ENCODE data around the gene KDM8.
A peak's percentile ranks its signal among the peaks of the same experiment; 100 is the strongest.

The KDM8 gene

GRCh38 chr16:27267037-27267677, 63.8 kb downstream of the KDM8 start:
- no peak overlapping the region for H4K91ac ChIP-seq (ENCODE audit: low read depth, low read length)
- H3K23ac ChIP-seq (ENCODE audit: low read length): no peak overlapping the region
- H2AK5ac ChIP-seq (ENCODE audit: low read length): no peak overlapping the region
- peaks cover 2% of the 10 kb centered on the region for H3K79me1 ChIP-seq (ENCODE audit: low read length)
- H3K4me2 ChIP-seq (ENCODE audit: low read length): no peak overlapping the region
- H3K9ac ChIP-seq (ENCODE audit: low read length): no peak overlapping the region
- H2BK120ac ChIP-seq (ENCODE audit: insufficient read depth, low read length, poor library complexity): no peak overlapping the region
- H3K9me3 ChIP-seq (ENCODE audit: insufficient read depth, low read depth, low read length): no peaks in the 10 kb centered on the region
- no peak overlapping the region for H3K4ac ChIP-seq (ENCODE audit: low read depth, low read length)
- H3K27ac ChIP-seq (ENCODE audit: low read depth, low read length): no peak overlapping the region
- WGBS (ENCODE audit: extremely low coverage, insufficient coverage, insufficient read length): 100% methylated on average over 2 of the region's 8 CpGs
- no peaks in the 10 kb centered on the region for H3K36me3 ChIP-seq (ENCODE audit: control insufficient read depth in 1 of 2, insufficient read depth in 2 of 2, low read length in 2 of 2)
- H3K27me3 ChIP-seq (ENCODE audit: insufficient read depth, low read length): no peaks in the 10 kb centered on the region
- H4K12ac ChIP-seq (ENCODE audit: low read depth, low read length): no peak overlapping the region
- H3K79me2 ChIP-seq (ENCODE audit: control insufficient read depth, insufficient read depth, low read length, poor library complexity): peaks cover 2% of the 10 kb centered on the region
- no peak overlapping the region for H2BK12ac ChIP-seq (ENCODE audit: low read length)
- no peak overlapping the region for H4K8ac ChIP-seq (ENCODE audit: low read depth, low read length)
- H3K4me3 ChIP-seq (ENCODE audit: low read depth, low read length): no peak overlapping the region
- H3K18ac ChIP-seq (ENCODE audit: low read length): no peak overlapping the region
- peaks cover 0 to 3% of the 10 kb centered on the region in 2 experiments for H3K4me1 ChIP-seq (ENCODE audit: control insufficient read depth in 1 of 2, insufficient read depth in 2 of 2, low read length in 2 of 2)
- H2AFZ ChIP-seq (ENCODE audit: insufficient read depth, low read length, poor library complexity): no peak overlapping the region
- H3K14ac ChIP-seq (ENCODE audit: low read length): no peak overlapping the region
- DNase-seq: no peak
- H2BK5ac ChIP-seq (ENCODE audit: low read depth, low read length, poor library complexity): no peak overlapping the region

DNA sequence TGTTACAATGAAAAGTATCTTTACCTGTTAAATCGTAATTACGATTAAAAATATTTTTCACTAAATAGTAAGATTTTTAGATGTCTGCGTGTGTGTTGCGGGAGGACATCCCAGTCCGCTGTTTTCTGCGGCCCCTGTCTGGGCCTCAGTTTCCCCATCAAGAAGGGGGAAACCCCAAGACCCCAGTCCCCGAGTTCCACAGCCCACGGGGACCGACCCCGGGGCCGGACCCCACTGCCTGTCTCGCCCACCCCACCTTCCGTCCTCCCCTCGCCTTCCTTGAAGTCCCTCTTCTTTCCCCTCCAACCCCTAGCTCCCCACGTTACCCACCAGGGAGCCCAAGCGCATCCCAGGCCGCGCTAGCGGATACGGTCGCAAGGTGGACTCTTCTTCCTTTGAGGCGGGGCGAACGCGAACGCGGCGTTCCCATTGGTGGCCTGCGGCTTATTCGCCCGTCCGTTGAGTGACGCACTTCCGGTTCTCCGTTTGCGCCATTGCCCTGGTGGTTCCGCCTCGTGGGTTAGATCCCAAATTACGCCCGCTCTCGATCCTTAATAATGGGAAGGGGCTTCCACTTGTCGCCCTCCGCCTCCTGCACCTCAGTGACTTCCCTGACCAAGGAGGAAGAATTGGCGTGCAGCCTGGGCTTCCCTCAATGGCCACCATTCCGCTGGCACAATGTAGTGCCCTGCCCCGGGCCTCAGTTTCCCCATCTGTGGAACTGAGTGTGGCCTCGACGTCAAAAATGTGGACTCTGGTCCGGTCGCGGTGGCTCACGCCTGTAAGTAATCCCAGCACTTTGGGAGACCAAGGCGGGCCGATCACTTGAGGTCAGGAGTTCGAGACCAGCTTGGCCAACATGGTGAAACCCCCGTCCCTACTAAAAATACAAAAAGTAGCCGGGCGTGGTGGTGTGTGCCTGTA, 65.3 kb downstream of the KDM8 start, which contains the start of gene NSMCE1:
Gene NSMCE1, minus strand, starts transcription at position 397 of the 924 bp plus-strand sequence. CDS start 11,202 bp downstream, outside the sequence.
- Histone ChIP-seq H3K4me3 (ENCODE audit: low read depth, low read length) (peak within 1 kb of the TSS; percentile 79), H3K36me3 (ENCODE audit: control insufficient read depth in 1 of 2, insufficient read depth in 2 of 2, low read length in 2 of 2) (no peaks in the 10 kb centered on the region), H3K4me2 (ENCODE audit: low read length) (peak within 1 kb of the TSS; percentile 73), H3K9ac (ENCODE audit: low read length) (peak within 1 kb of the TSS; percentile 45), H4K8ac (ENCODE audit: low read depth, low read length) (peak within 1 kb of the TSS; percentile 99), H3K4me1 (ENCODE audit: control insufficient read depth in 1 of 2, insufficient read depth in 2 of 2, low read length in 2 of 2) (peaks cover 0 to 3% of the 10 kb centered on the region in 2 experiments), H3K14ac (ENCODE audit: low read length) (peak within 1 kb of the TSS; percentile 87), H2BK12ac (ENCODE audit: low read length) (no peak within 1 kb of the TSS), H3K79me1 (ENCODE audit: low read length) (peaks cover 2% of the 10 kb centered on the region), H3K18ac (ENCODE audit: low read length) (peak within 1 kb of the TSS; percentile 88), H2BK120ac (ENCODE audit: insufficient read depth, low read length, poor library complexity) (peak within 1 kb of the TSS; percentile 65), H2AFZ (ENCODE audit: insufficient read depth, low read length, poor library complexity) (peak within 1 kb of the TSS; percentile 94), H2AK5ac (ENCODE audit: low read length) (peak within 1 kb of the TSS; percentile 15), H2BK5ac (ENCODE audit: low read depth, low read length, poor library complexity) (peak within 1 kb of the TSS; percentile 17), H3K27ac (ENCODE audit: low read depth, low read length) (no peak within 1 kb of the TSS), H3K27me3 (ENCODE audit: insufficient read depth, low read length) (no peaks in the 10 kb centered on the region), H4K12ac (ENCODE audit: low read depth, low read length) (peak within 1 kb of the TSS; percentile 97), H3K23ac (ENCODE audit: low read length) (no peak within 1 kb of the TSS), H4K91ac (ENCODE audit: low read depth, low read length) (peak within 1 kb of the TSS; percentile 90), H3K4ac (ENCODE audit: low read depth, low read length) (peak within 1 kb of the TSS; percentile 60), H3K79me2 (ENCODE audit: control insufficient read depth, insufficient read depth, low read length, poor library complexity) (peaks cover 2% of the 10 kb centered on the region), H3K9me3 (ENCODE audit: insufficient read depth, low read depth, low read length) (no peaks in the 10 kb centered on the region)
- no CpG with 5 or more reads among the region's 58 CpGs for WGBS (ENCODE audit: extremely low coverage, insufficient coverage, insufficient read length)
- DNase-seq: peak; percentile 97 to 99

DNA sequence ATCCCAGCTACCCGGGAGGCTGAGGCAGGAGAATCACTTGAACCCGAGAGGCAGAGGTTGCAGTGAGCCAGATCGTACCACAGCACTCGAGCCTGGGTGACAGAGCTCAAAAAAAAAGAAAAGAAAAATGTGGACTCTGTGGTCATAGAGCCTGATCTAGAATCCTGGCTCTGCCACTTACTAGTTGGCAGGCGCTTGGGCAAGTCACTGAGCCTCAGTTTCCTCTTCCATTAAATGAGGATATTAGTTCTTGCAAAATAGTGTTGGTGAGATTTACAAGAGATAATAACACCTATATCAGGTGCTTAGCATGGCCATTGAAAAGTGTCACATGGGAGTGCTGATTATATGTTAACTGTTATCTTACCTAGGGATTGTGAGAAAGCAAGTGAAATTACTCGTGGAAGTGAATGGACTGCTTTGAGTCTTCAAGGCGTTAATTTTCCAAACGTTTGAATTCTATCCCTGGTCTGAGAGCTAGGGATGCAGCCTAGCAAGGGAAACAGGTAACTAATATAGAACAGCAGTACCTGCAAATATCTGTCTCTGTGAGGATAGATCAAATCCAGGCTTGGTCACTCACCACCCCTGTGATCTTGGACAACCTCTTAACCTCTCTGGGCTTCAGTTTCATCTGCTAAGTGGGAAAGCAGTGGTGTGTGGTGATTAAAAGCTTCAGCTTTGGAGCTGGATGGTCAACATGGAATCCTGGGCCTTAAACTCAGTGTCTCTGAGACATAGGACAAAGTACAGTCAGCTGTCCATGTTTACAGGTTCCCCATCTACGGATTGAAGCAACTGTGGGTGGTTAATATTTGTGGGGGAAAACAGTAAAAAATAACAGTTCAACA, 66.2 kb downstream of the KDM8 start:
- Histone ChIP-seq H3K4me2 (ENCODE audit: low read length) (no peak overlapping the region), H3K27ac (ENCODE audit: low read depth, low read length) (no peak overlapping the region), H3K27me3 (ENCODE audit: insufficient read depth, low read length) (no peaks in the 10 kb centered on the region), H3K9ac (ENCODE audit: low read length) (no peak overlapping the region), H3K14ac (ENCODE audit: low read length) (no peak overlapping the region), H3K23ac (ENCODE audit: low read length) (no peak overlapping the region), H3K4me1 (ENCODE audit: control insufficient read depth in 1 of 2, insufficient read depth in 2 of 2, low read length in 2 of 2) (peaks cover 0 to 3% of the 10 kb centered on the region in 2 experiments), H3K4me3 (ENCODE audit: low read depth, low read length) (no peak overlapping the region), H2AFZ (ENCODE audit: insufficient read depth, low read length, poor library complexity) (no peak overlapping the region), H3K18ac (ENCODE audit: low read length) (no peak overlapping the region), H3K79me1 (ENCODE audit: low read length) (peaks cover 2% of the 10 kb centered on the region), H3K36me3 (ENCODE audit: control insufficient read depth in 1 of 2, insufficient read depth in 2 of 2, low read length in 2 of 2) (no peaks in the 10 kb centered on the region), H2BK120ac (ENCODE audit: insufficient read depth, low read length, poor library complexity) (no peak overlapping the region), H3K9me3 (ENCODE audit: insufficient read depth, low read depth, low read length) (no peaks in the 10 kb centered on the region), H3K79me2 (ENCODE audit: control insufficient read depth, insufficient read depth, low read length, poor library complexity) (peaks cover 2% of the 10 kb centered on the region), H4K91ac (ENCODE audit: low read depth, low read length) (peak overlapping the region; percentile 90), H2AK5ac (ENCODE audit: low read length) (no peak overlapping the region), H4K8ac (ENCODE audit: low read depth, low read length) (peak overlapping the region; percentile 99), H4K12ac (ENCODE audit: low read depth, low read length) (no peak overlapping the region), H3K4ac (ENCODE audit: low read depth, low read length) (no peak overlapping the region), H2BK5ac (ENCODE audit: low read depth, low read length, poor library complexity) (no peak overlapping the region), H2BK12ac (ENCODE audit: low read length) (no peak overlapping the region)
- WGBS (ENCODE audit: extremely low coverage, insufficient coverage, insufficient read length): no CpG with 5 or more reads among the region's 9 CpGs
- DNase-seq: no peak

- no peak overlapping the region for H3K27ac ChIP-seq (ENCODE audit: low read depth, low read length)
- no peak overlapping the region for H2AFZ ChIP-seq (ENCODE audit: insufficient read depth, low read length, poor library complexity)
- no peak overlapping the region for H4K8ac ChIP-seq (ENCODE audit: low read depth, low read length)
- H3K79me2 ChIP-seq (ENCODE audit: control insufficient read depth, insufficient read depth, low read length, poor library complexity): peaks cover 2% of the 10 kb centered on the region
- H3K36me3 ChIP-seq (ENCODE audit: control insufficient read depth in 1 of 2, insufficient read depth in 2 of 2, low read length in 2 of 2): no peaks in the 10 kb centered on the region
- H2AK5ac ChIP-seq (ENCODE audit: low read length): no peak overlapping the region
- H3K4ac ChIP-seq (ENCODE audit: low read depth, low read length): no peak overlapping the region
- no peak overlapping the region for H4K91ac ChIP-seq (ENCODE audit: low read depth, low read length)
- H4K12ac ChIP-seq (ENCODE audit: low read depth, low read length): no peak overlapping the region
- peaks cover 2% of the 10 kb centered on the region for H3K79me1 ChIP-seq (ENCODE audit: low read length)
- DNase-seq: no peak
- no peak overlapping the region for H3K14ac ChIP-seq (ENCODE audit: low read length)
- no peak overlapping the region for H2BK12ac ChIP-seq (ENCODE audit: low read length)
- no peak overlapping the region for H3K4me2 ChIP-seq (ENCODE audit: low read length)
- H3K4me1 ChIP-seq (ENCODE audit: control insufficient read depth in 1 of 2, insufficient read depth in 2 of 2, low read length in 2 of 2): peaks cover 0 to 3% of the 10 kb centered on the region in 2 experiments
- H3K9me3 ChIP-seq (ENCODE audit: insufficient read depth, low read depth, low read length): no peaks in the 10 kb centered on the region
- H3K27me3 ChIP-seq (ENCODE audit: insufficient read depth, low read length): no peaks in the 10 kb centered on the region
- H3K9ac ChIP-seq (ENCODE audit: low read length): no peak overlapping the region
- H3K18ac ChIP-seq (ENCODE audit: low read length): no peak overlapping the region
- H3K4me3 ChIP-seq (ENCODE audit: low read depth, low read length): no peak overlapping the region
- H2BK5ac ChIP-seq (ENCODE audit: low read depth, low read length, poor library complexity): no peak overlapping the region
- WGBS (ENCODE audit: extremely low coverage, insufficient coverage, insufficient read length): no CpG with 5 or more reads among the region's 4 CpGs
- H2BK120ac ChIP-seq (ENCODE audit: insufficient read depth, low read length, poor library complexity): no peak overlapping the region
- no peak overlapping the region for H3K23ac ChIP-seq (ENCODE audit: low read length)
These were observed 67.0 kb downstream of the KDM8 start for GRCh38 chr16:27270349-27270748.
